Activated CD4-positive, alpha-beta T cell treated with anti-CD3 and anti-CD28 coated beads, Interleukin-2, amount 50 U/mL, for 4 hours (primary cell): ENCODE results near the gene ZNF775.

Experiments used
- DNase-seq, 2 experiments: peaks; one replicate each; pipeline ENCODE4 v3.0.0-alpha.2; 2020

The ZNF775 gene

DNA sequence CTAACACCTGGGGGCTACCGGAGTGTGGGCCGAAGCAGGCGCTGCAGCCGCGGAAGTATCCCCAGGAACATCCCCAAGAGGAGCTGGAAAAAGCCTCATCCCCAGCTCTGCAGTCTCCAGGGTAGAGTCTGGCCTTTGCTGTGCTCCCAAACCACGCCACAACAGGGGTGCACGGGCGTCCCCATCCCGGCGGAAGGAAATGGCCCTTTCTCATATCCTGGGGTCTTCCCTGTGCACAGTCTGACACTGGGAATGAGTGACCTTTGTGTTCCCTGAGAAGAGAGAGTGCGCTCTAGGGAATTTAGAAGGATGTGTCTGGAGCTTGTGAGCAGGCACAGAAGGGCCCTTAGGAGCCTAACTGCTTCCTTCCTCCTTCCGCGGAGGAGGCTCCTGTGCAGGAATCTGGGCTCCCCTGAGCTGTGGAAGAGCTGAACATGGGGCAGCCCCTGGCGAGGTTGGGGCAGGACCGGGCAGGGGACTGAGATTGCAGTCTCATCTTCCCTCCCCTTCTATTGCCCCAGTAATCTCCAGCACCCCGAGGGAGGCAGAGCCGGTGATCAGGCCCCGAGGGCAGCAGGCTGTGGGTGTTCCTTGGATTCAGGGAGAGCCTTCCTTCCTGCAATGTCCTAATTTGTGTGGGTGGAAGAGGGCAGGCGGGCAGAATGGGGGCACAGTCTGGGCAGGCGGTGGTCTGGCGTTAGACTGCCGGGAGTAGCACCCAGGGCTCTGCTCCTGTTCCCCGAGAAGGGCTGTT, 9.2 kb upstream of the ZNF775 start:
- DNase-seq: no peak

GRCh38 chr7:150370612-150371071, 8.5 kb upstream of the ZNF775 start:
- no peak for DNase-seq

DNA sequence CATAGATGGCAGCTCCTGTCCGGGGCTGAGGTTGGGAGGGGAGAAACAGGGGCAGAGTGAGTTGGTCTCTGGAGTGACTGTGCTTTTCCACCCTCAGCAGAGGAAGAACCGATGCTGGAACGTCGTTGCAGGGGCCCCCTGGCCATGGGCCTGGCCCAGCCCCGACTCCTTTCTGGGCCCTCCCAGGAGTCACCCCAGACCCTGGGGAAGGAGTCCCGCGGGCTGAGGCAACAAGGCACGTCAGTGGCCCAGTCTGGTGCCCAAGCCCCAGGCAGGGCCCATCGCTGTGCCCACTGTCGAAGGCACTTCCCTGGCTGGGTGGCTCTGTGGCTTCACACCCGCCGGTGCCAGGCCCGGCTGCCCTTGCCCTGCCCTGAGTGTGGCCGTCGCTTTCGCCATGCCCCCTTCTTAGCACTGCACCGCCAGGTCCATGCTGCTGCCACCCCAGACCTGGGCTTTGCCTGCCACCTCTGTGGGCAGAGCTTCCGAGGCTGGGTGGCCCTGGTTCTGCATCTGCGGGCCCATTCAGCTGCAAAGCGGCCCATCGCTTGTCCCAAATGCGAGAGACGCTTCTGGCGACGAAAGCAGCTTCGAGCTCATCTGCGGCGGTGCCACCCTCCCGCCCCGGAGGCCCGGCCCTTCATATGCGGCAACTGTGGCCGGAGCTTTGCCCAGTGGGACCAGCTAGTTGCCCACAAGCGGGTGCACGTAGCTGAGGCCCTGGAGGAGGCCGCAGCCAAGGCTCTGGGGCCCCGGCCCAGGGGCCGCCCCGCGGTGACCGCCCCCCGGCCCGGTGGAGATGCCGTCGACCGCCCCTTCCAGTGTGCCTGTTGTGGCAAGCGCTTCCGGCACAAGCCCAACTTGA, 7.8 kb upstream of the ZNF775 start:
- DNase-seq: no peak

- DNase-seq: no peak
Observed at GRCh38 chr7:150371996-150372270, 7.2 kb upstream of the ZNF775 start.

DNA sequence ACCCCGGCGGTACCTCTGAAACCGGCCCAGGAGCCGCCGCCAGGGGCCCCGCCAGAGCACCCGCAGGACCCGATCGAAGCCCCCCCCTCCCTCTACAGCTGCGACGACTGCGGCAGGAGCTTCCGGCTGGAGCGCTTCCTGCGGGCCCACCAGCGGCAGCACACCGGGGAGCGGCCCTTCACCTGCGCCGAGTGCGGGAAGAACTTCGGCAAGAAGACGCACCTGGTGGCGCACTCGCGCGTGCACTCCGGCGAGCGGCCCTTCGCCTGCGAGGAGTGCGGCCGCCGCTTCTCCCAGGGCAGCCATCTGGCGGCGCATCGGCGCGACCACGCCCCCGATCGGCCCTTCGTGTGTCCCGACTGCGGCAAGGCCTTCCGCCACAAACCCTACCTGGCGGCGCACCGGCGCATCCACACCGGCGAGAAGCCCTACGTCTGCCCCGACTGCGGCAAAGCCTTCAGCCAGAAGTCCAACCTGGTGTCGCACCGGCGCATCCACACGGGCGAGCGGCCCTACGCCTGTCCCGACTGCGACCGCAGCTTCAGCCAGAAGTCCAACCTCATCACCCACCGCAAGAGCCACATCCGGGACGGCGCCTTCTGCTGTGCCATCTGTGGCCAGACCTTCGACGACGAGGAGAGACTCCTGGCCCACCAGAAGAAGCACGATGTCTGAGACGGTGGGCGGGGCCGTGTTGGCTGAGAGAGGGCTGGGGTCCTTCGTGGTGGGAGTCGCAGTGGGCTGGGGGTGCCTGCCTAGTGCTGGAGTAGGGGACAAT, 6.7 kb upstream of the ZNF775 start:
- no peak for DNase-seq

GRCh38 chr7:150373049-150373801, 5.9 kb upstream of the ZNF775 start:
- no peak for DNase-seq

- no peak for DNase-seq
Observed at GRCh38 chr7:150374026-150374425, 5.1 kb upstream of the ZNF775 start.

- DNase-seq: no peak
Observed at GRCh38 chr7:150374472-150374871, 4.7 kb upstream of the ZNF775 start.

DNA sequence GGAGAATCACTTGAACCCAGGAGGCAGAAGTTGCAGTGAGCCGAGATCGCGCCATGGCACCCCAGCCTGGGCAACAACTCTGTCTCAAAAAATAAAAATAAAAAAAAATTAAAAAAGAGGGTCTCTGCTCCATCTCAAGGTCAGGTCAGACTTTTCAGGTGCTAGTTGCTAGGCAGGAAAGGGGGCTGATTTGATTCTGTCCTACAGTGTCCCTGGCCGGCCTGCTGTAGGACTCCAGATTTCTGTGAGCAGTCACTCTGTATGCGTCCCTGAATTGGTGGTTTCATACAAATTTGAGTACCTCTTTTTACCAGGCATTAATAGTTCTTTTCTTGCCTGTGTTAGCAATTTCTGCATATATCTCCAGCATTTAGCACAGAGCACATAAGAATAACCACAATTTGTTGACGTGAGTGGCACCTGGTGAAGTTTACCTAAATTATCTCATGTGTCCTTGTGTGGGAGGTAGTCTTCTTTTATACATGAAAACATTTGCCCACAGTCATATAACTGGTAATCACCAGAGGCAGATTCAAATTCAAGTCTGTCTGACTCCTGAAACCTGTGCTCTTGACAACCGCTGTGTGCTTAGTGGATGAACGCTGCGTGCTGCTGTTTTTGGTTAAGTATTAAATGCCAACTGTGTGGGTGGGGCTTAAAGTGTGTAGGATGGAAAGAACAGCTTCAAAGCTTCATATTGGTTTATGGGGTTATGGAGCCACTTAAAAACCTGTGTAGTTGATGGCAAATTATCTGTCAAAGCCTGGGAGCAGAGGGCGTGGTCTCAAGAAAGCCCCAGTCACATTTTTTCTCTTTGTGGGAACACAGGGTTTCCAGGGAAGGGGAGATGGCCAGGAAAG, 3.2 kb upstream of the ZNF775 start:
- peak; percentile 31 to 36 for DNase-seq

- DNase-seq: no peak
Observed at GRCh38 chr7:150376560-150376959, 2.6 kb upstream of the ZNF775 start.

DNA sequence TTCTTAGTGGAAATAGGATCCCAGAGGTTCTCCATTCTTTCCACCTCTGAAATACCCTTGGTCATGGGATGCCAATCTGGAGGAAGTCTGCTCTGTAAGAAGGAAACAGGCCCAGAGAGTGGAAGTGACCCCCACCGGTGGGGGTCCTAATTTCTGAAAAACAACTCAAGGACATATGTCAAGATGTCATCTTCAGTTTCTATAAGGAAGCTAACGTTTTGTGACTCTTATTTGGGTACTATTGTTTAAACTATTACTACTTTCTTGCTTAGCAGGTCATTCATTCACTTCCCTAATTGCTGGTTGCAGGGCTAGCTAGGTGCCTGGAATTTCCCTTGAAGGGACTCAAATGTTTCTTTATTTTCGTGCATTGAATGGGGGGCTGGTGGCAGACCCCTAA, 1.9 kb upstream of the ZNF775 start:
- DNase-seq: no peak

DNA sequence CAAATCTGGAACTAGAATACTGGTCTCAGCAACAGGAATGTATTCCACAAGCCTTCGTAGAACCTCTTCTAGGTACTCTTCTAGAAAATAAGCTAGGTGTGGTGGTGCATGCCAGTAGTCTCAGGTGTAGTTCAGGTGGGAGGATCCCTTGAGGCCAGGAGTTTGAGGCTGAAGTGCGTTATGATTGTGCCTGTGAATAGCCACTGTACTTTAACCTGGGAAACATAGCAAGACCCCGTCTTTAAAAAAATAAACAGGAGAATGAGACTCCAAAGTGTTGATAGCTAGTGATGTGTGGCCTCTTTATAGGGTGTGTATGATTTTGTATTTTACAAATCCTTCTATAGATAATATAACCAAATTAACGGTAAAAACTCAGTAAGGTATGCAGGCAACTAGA, 1.5 kb upstream of the ZNF775 start:
- DNase-seq: no peak

DNA sequence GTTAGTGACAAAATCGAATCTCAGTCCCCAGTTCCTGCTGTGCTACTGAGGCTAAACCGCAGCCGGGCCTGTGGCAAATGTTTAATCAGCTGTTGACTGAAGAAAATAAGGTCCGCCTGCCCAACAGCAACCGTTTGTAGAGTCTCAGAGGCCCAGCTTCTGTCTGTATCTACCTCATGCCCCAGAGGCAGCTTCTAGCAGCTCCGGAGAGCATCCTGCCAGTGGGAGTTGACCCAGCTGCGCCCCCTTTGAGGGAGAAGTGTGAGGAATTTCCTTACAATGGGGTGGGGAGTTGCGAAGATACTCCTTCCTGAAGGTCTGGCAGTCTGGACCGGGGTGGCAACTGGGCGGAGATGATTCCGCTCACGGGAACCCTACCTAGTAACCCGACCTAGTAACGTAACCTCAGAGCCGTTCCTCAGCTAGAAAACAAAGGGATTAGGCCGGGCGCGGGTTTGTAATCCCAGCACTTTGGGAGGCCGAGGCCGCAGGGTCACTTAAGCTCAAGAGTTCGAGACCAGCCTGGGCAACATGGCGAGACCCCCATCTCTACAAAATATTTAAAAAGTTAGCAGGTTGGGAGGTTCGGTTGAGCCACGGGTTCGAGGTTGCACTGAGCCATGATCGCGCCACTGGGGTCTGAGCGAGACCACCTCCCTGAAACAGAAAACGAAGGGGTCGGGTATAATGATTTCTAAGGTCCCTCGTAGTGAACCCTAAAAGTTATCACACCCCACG, 846 bp upstream of the ZNF775 start:
- DNase-seq: no peak

GRCh38 chr7:150379441-150380379, 580 bp downstream of the ZNF775 start:
- DNase-seq: no peak

- DNase-seq: no peak
Observed at GRCh38 chr7:150380463-150380862, 1.3 kb downstream of the ZNF775 start.

GRCh38 chr7:150381096-150381495, 2.0 kb downstream of the ZNF775 start:
- no peak for DNase-seq

- no peak for DNase-seq
Observed at GRCh38 chr7:150381785-150382122, 2.6 kb downstream of the ZNF775 start.

GRCh38 chr7:150382123-150382843, 3.2 kb downstream of the ZNF775 start:
- no peak for DNase-seq

DNA sequence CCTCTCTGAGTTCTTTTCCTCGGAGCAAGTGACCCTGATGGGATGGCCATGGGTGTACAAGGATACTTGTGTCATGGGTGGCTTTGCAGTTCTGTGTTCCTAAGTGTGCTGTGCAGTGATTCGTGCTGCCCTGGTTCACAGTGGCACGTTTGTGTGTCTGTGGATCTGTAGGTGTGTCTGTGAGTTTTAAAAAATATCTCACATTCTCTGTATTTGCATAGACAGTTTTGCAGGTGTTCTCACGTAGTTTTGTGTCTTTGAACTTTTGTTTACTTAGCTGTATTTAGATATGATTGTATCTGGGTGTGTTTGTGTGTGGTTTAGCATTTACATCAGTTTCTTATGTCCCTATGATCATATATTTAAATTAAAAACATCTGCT, 3.7 kb downstream of the ZNF775 start:
- DNase-seq: no peak
